ENCODE measurements around the gene TOM1. TPM values are rescaled to one million over a fixed set of nuclear protein-coding genes. Genes with fewer than 3 reads are reported as not detected.
"Not testable (repeated sequence)": the region's sequence is repeated elsewhere in the genome, so short reads cannot be mapped to it uniquely, and the experiment has no call there.

The TOM1 gene
- total RNA-seq, 1 donor from 2014 or later: 54.6 TPM

DNA sequence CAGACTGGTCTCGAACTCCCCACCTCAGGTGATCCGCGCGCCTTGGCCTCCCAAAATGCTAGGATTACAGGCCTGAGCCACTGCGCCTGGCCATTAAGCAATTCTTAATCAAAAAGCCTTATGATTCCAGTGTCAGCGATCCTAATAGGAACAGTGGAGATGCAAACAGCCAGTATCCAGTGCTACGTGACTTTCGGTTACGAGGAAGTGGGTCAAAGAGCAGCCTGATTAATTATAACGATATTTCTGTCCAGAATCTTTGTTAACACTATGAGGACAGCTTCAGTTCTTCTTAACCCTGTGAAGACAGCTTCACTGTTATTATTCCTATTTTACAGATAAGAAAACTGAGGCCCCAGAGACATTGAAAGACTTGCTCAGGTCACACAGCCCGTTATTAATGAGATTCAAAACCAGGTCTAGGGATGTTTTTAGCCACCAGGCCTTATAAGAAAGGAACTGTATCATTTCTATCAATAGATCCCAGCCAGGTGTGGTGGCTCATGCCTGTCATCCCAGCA, 63.9 kb downstream of the TOM1 start:
- no peak for DNase-seq (ENCODE audit: extremely low read depth, low read depth, low spot score)

- not testable (repeated sequence) for DNase-seq (ENCODE audit: extremely low read depth, low read depth, low spot score)
Measured at GRCh38 chr22:35364230-35364629, 64.5 kb downstream of the TOM1 start.

DNA sequence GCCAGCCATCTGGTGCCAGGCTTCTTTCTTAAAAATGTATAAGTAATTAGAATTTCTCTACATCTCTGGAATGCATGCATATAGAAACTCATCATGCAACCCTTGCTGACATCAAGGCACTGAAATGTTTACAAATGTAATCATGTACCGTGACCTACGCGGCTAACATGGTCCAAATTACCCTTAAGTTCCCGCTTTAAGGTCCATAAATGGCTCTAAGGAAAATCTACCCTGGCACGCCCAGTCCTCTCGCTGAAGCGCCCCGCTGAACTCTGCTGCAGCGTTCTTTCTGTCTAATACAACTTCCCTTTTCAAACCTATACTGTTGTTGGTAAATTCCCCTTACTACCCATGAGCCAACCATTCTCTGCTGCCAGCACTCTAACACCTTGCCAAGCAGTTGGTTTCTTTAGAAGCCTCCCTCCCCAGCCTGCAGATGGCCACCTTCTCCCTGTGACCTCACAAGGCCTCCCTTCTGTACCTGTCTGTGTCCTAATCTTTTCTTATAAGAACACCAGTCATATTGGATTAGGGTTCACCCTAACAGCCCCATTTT, 67.7 kb downstream of the TOM1 start:
- no peak for DNase-seq (ENCODE audit: extremely low read depth, low read depth, low spot score)

GRCh38 chr22:35368386-35368785, 68.7 kb downstream of the TOM1 start:
- no peak for DNase-seq (ENCODE audit: extremely low read depth, low read depth, low spot score)

GRCh38 chr22:35369996-35370395, 70.3 kb downstream of the TOM1 start:
- no peak for DNase-seq (ENCODE audit: extremely low read depth, low read depth, low spot score)

DNA sequence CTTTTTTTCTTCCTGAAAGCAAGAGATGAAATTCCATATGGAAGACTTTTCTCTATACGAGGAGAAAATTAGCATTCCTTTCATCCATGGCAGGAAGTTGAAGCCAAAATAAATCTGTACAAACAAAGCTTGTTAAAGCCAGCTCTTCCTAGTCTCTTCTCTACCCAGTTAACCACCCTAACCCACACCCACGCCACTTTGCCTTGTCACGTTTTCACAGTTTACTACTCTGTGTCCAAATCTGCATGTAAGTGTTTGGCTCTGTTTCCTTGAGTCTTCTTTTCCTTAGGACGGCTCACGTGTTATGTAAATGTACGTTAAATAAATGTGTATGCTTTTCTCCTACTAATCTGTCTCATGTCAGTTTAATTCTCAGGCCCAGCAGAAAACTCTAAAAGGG, 74.1 kb downstream of the TOM1 start:
- DNase-seq (ENCODE audit: extremely low read depth, low read depth, low spot score): no peak

DNA sequence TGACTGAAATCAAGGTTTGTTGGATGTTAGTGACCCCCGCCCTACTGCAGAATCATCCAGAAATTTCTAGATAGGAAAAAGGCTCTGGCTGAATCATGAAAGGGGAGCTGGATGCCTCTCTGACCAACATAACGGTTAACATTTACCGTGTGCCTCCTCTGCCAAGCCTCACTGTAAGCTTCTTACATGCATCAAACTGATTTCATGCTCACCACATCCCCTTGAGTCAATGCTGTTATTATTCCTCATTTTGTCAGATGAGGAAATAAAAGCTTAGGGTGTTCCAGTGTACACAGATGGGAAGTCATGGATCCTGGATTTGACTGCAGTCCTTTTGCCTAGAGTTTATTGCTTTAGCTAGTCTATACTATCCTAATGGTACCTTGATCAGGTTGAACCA, 75.3 kb downstream of the TOM1 start:
- DNase-seq (ENCODE audit: extremely low read depth, low read depth, low spot score): no peak

DNA sequence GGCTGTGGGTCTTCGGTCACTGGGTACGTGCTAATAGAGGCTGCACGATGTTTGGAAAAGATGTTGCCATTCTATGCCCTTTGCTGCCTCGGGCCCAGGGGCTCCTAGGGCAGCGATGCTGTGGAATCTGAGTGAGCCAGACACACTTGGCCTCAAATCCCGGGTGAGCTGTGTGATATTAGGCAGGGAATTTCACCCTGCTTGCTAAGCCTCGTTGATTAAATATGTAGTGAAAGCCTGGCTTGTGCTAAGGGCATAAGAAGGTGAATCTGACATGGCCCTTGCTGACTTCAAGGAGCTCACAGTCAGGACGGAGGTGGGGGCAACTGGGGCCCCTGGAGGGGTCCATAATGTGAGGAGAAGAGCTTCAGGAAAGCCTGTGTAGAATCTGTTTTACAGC, 75.8 kb downstream of the TOM1 start:
- DNase-seq (ENCODE audit: extremely low read depth, low read depth, low spot score): no peak

- peak; percentile 95 for DNase-seq (ENCODE audit: extremely low read depth, low read depth, low spot score)
Measured at GRCh38 chr22:35376728-35377472, 77.2 kb downstream of the TOM1 start.

DNA sequence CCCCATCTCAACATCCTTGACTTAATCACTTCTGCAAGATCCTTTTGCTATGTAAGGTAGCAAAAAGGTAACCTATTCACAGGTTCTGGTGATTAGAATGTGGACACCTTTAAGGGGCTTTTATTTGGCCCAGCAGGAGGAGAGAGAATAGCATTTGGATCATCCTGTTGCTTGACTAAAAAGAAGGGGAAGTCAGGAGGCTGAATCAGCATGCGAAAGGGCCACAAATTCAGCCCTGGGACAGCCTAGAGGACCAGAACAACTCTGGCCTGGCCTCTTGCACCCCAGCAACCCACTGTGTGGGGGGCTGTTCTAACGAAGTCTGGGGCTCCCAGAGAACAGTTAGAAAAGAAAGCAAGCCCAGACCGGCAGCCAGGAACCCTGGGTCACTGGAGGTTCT, 78.0 kb downstream of the TOM1 start:
- DNase-seq (ENCODE audit: extremely low read depth, low read depth, low spot score): no peak

GRCh38 chr22:35378621-35379020, 78.9 kb downstream of the TOM1 start:
- DNase-seq (ENCODE audit: extremely low read depth, low read depth, low spot score): no peak

- no peak for DNase-seq (ENCODE audit: extremely low read depth, low read depth, low spot score)
Measured at GRCh38 chr22:35379146-35379993, 79.7 kb downstream of the TOM1 start.

GRCh38 chr22:35380013-35380412, 80.3 kb downstream of the TOM1 start:
- DNase-seq (ENCODE audit: extremely low read depth, low read depth, low spot score): no peak

DNA sequence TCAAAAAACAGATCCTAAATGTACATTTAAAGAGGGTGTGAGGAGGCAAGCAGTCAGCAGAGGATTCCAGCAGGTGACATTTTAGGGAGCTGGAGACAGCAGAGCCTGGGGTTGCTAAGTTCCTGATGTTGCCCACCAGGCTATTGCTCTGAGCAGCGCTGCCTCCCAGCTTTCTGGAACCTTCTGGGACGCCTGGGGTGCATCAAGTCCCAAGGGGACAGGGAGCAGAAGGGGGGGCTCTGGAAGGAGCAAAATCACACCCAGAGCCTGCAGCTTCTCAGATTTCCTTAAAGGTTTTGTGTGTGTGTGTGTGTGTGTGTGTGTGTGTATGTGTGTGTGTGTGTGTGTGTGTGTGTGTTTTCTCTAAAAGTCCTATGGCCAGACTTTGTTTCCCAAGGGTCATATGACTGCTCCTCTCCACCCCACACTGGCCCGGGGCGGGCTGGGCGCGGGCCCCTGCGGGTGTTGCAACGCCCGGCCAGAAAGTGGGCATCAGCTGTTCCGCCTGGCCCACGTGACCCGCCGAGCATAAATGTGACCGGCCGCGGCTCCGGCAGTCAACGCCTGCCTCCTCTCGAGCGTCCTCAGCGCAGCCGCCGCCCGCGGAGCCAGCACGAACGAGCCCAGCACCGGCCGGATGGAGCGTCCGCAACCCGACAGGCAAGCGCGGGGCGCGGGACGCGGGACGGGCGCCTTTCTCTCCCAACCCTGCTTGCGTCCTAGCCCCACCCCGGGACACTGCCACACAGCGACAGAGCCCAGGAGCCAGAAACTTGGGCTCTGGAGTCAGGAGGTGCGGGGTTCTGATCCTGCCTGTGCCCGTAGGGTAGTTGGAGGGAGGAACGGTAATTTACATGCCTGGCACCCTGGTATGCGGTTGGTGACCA, 81.1 kb downstream of the TOM1 start, which contains the start of gene HMOX1:
Gene HMOX1, plus strand, starts transcription at position 560 of the 887 bp plus-strand sequence. Its CDS starts 78 bp downstream, at position 638.
- DNase-seq (ENCODE audit: extremely low read depth, low read depth, low spot score): no peak

DNA sequence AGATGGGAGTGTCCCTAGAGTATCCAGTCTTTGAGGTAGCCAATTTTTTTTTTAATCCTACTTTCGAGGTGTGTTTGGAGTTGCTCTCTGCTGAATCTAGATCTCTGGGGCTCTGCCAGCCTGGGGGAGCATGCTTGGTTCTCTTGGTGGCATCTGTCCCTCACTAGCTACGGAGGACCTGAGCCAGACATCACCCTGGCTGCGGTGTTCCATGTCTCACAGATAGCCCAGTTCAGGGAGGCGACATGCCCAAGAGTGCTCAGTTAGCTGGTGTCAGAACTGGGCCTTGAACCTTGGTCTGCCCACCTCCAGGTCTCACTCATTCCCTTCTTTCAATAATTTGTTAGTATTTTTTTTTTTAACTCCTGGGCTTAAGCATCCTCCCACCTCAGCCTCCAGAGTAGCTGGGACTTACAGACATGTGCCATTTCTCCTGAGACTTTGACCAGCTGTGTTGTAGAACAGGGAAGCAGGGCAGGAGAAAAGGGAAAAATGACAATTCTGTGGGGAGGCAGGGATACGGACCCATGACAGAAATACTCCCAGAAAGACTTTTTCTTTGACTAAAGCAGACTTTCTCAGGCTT, 81.8 kb downstream of the TOM1 start:
- DNase-seq (ENCODE audit: extremely low read depth, low read depth, low spot score): no peak

DNA sequence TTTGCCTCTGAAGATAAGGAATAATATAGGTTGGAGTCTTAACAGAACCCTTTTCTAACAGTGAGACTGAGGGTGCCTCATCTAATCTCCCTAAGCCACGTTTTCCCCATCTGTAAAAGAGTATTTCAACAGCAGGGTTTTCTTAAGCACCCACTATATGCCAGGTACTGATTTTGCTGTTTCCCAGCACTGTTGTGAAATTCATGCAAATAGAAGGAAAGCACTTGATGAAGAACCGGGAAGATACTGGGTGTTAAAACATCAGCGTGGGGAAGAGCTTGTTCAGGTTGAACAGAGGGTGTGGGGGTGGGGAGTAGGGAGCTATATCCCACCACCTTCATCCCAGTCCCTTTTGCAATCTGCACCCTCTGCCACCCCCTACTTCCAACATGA, 84.0 kb downstream of the TOM1 start:
- no peak for DNase-seq (ENCODE audit: extremely low read depth, low read depth, low spot score)

- DNase-seq (ENCODE audit: extremely low read depth, low read depth, low spot score): no peak
Measured at GRCh38 chr22:35384527-35384926, 84.8 kb downstream of the TOM1 start.

DNA sequence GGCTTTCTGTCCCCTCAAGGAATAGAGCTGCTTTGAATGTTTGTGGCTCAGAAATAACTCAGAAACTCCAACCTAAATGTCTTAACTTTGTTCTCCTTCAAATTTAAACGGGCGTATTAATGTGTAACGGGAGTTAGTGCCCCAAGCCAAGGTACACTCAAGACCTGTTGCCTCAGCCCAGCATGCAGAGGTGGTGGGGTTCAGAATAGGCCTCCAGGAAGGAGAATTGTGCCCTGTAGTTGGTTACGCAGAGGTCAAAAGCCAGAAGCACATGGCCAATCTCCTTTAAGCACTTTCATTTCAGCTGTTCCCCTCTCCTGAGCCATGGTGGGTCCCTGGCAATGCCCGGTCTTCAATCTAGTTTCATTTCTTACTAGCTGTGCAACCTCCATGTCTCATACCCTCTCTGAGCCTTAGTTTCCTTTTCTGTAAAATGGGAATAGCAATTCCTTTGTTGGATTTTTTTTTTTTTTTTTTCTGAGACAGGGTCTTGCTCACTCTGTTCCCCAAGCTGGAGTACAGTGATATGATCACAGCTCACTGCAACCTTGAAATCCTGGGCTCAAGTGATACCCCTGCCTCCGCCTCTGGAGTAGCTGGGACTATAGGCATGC, 85.4 kb downstream of the TOM1 start:
- no peak for DNase-seq (ENCODE audit: extremely low read depth, low read depth, low spot score)

DNA sequence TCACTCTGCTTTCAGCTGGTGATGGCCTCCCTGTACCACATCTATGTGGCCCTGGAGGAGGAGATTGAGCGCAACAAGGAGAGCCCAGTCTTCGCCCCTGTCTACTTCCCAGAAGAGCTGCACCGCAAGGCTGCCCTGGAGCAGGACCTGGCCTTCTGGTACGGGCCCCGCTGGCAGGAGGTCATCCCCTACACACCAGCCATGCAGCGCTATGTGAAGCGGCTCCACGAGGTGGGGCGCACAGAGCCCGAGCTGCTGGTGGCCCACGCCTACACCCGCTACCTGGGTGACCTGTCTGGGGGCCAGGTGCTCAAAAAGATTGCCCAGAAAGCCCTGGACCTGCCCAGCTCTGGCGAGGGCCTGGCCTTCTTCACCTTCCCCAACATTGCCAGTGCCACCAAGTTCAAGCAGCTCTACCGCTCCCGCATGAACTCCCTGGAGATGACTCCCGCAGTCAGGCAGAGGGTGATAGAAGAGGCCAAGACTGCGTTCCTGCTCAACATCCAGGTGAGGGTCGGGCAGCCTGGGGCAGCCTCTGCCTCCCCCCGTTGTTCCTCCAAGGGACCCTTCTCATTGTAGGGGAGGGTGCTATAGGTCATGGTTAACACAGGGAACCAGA, 87.1 kb downstream of the TOM1 start:
- DNase-seq (ENCODE audit: extremely low read depth, low read depth, low spot score): no peak

All from glomerular endothelial cell (primary cell).